ENCODE results near the gene MAGI2.
"Not testable (repeated sequence)": the region's sequence is repeated elsewhere in the genome, so short reads cannot be mapped to it uniquely, and the experiment has no call there.

Gene MAGI2

GRCh38 chr7:78329001-78329655 is 1124.3 kb downstream of the MAGI2 start:
- in situ Hi-C loops (cut with HindIII; ENCODE audit: low sequenced_read_pairs), result no loop called here

GRCh38 chr7:78327718-78328117 is 1125.7 kb downstream of the MAGI2 start:
- in situ Hi-C loops (cut with HindIII; ENCODE audit: low sequenced_read_pairs), result no loop called here

GRCh38 chr7:78326876-78327275 is 1126.6 kb downstream of the MAGI2 start:
- in situ Hi-C loops (cut with HindIII; ENCODE audit: low sequenced_read_pairs), result no loop called here

- in situ Hi-C loops (cut with HindIII; ENCODE audit: low sequenced_read_pairs), result no loop called here
Observed at GRCh38 chr7:78326189-78326588, 1127.3 kb downstream of the MAGI2 start.

- in situ Hi-C loops (cut with HindIII; ENCODE audit: low sequenced_read_pairs), result no loop called here
Observed at GRCh38 chr7:78323118-78323517, 1130.3 kb downstream of the MAGI2 start.

- in situ Hi-C loops (cut with HindIII; ENCODE audit: low sequenced_read_pairs), result not testable (repeated sequence)
Observed at GRCh38 chr7:78322231-78322630, 1131.2 kb downstream of the MAGI2 start.

GRCh38 chr7:78317371-78317770 is 1136.1 kb downstream of the MAGI2 start:
- in situ Hi-C loops (cut with HindIII; ENCODE audit: low sequenced_read_pairs), result no loop called here

GRCh38 chr7:78316110-78316509 is 1137.4 kb downstream of the MAGI2 start:
- in situ Hi-C loops (cut with HindIII; ENCODE audit: low sequenced_read_pairs), result no loop called here

- in situ Hi-C loops (cut with HindIII; ENCODE audit: low sequenced_read_pairs), result no loop called here
Observed at GRCh38 chr7:78315119-78315518, 1138.3 kb downstream of the MAGI2 start.

- in situ Hi-C loops (cut with HindIII; ENCODE audit: low sequenced_read_pairs), result no loop called here
Observed at GRCh38 chr7:78311181-78311580, 1142.3 kb downstream of the MAGI2 start.

GRCh38 chr7:78307892-78308291 is 1145.6 kb downstream of the MAGI2 start:
- in situ Hi-C loops (cut with HindIII; ENCODE audit: low sequenced_read_pairs), result no loop called here

- in situ Hi-C loops (cut with HindIII; ENCODE audit: low sequenced_read_pairs), result no loop called here
Observed at GRCh38 chr7:78306634-78307033, 1146.8 kb downstream of the MAGI2 start.

GRCh38 chr7:78301407-78301806 is 1152.1 kb downstream of the MAGI2 start:
- in situ Hi-C loops (cut with HindIII; ENCODE audit: low sequenced_read_pairs), result no loop called here

GRCh38 chr7:78299088-78299487 is 1154.4 kb downstream of the MAGI2 start:
- in situ Hi-C loops (cut with HindIII; ENCODE audit: low sequenced_read_pairs), result no loop called here

GRCh38 chr7:78296644-78297371 is 1156.7 kb downstream of the MAGI2 start:
- in situ Hi-C loops (cut with HindIII; ENCODE audit: low sequenced_read_pairs), result no loop called here

- in situ Hi-C loops (cut with HindIII; ENCODE audit: low sequenced_read_pairs), result no loop called here
Observed at GRCh38 chr7:78296046-78296597, 1157.3 kb downstream of the MAGI2 start.

- in situ Hi-C loops (cut with HindIII; ENCODE audit: low sequenced_read_pairs), result not testable (repeated sequence)
Observed at GRCh38 chr7:78289471-78289870, 1164.0 kb downstream of the MAGI2 start.

GRCh38 chr7:78284945-78285344 is 1168.5 kb downstream of the MAGI2 start:
- in situ Hi-C loops (cut with HindIII; ENCODE audit: low sequenced_read_pairs), result no loop called here

- in situ Hi-C loops (cut with HindIII; ENCODE audit: low sequenced_read_pairs), result no loop called here
Observed at GRCh38 chr7:78280276-78280675, 1173.2 kb downstream of the MAGI2 start.

GRCh38 chr7:78279457-78279856 is 1174.0 kb downstream of the MAGI2 start:
- in situ Hi-C loops (cut with HindIII; ENCODE audit: low sequenced_read_pairs), result no loop called here

- in situ Hi-C loops (cut with HindIII; ENCODE audit: low sequenced_read_pairs), result no loop called here
Observed at GRCh38 chr7:78279032-78279431, 1174.4 kb downstream of the MAGI2 start.

GRCh38 chr7:78267141-78267540 is 1186.3 kb downstream of the MAGI2 start:
- in situ Hi-C loops (cut with HindIII; ENCODE audit: low sequenced_read_pairs), result no loop called here

Data from endothelial cell of hepatic sinusoid (primary cell).